Hematopoietic multipotent progenitor cell treated with erythropoietin and hydrocortisone succinate and interleukin-3 and kit ligand, for 4 days (in vitro differentiated cells): ENCODE measurements around the gene CLK2.
"Not testable (repeated sequence)": the region's sequence is repeated elsewhere in the genome, so short reads cannot be mapped to it uniquely, and the experiment has no call there.

Experiments used
- DNase-seq: peaks from one replicate; pipeline ENCODE4 v3.0.0-alpha.2; 2015

CLK2 gene

DNA sequence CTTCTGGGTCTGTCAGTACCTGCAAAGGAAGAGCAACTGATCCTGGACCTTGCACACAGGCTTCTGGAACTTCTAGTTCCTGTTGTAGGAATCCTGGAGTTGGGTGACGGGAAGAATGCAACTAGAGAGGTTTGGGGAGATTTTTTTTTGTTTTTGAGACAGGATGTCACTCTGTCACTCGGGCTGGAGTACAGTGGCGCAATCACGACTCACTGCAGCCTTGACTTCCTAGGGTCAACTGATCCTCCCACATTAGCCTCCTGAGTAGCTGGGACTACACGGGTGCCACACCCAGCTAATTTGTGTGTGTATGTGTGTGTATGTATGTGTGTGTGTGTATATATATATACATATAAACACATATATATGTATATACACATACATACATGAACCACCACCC lies 36.9 kb downstream of the CLK2 start:
- no peak for DNase-seq

DNA sequence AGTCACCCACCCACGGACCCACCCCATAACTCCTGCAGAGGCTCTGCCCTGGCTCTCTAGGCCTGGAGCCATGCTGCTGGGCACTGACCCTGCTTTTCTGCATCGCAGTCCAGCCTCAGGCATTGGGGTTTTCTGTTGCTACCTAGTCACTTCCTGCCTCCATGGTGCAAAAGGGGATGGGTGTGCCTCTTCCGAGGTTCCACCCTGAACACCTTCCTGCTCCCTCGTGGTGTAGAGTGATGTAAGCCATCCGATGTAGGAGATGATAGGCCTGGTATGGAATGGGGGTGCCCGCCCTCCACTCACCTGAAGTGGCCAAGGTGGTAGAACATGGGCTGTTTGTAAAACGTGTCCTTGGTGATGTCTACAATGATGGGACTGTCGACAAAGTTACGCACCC lies 37.9 kb downstream of the CLK2 start:
- not testable (repeated sequence) for DNase-seq

DNA sequence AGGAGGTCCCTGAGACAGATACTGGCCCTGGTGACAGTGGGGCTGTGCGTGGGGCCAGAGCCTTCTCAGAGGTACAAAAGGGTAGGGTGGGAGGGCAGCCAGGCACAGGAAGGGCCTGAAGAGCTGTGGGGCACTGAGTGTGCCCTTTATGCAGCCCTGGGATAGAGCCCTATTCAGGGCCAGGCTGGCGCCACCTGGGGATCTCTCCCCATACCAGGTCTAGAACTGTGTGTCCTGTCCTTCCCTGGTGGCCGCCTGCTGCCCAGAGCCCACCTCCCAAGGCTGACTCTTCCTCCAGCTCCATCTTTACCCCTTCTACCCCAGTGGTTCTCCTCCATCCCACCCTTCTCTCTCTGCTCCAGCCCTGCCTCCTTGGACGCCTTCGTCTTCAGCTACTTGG lies 39.8 kb downstream of the CLK2 start:
- not testable (repeated sequence) for DNase-seq

DNA sequence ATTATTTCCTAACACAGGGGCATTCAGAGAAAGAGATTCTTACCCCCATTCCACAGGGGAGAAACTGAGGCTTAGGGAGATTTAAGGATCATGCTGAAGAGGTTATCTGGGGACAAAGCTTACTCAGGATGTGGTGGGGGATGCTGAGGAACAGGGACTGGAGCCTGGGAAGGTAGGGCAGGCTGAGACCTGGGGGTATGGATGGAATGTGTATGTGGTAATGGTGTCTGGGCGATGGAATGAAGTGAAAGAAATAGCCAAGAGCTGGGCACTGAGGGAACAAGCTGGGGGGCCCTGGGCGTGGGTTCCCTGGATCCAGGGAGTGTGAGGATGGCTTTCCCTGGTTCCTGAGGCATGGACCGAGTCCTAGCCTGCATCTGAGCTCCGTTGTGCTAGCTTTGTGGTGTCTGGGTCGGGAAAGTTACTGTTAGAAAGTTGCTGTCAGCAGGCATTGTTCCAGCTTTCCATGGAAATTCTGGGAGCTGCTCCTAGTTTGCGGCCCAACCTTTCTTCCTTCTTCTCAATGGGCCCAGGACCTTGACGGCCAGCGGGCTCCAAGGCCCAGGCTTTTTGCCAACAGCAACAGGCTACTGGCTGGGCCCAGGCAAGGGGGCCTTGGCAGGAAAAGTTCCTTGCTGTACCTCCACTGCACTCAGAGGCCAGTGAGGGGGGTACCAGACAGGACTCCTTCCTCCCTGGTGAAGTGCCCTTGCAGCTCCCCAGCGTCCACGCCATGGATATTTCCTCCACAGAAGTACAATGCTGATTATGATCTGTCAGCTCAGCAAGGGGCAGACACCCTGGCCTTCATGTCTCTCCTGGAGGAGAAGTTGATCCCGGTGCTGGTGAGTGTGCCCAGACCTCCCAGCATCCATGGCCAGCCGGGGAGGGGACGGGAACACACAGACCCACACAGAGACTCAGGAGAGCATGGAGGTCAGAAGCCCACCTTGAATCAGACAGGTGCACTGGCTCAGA lies 41.0 kb downstream of the CLK2 start:
- DNase-seq, result not testable (repeated sequence)

DNA sequence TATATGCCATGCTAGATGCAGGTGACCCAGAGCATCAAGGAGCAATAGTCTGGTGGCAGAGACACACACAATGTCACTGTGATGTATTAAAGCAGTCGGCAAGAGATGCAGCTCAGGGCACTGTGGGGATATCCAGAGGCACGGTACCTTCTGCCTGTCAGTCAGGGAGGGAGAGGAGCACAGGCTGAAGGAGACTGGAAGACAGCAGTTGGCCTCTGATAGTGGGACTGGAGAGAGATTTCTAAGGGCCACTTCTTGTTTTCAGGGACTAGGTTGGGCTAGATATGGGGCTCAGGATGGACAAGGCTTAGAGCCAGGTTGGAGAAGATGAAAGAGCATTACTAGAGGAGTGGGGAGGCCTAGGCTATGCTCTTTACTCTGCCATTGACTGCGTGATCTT lies 42.0 kb downstream of the CLK2 start:
- not testable (repeated sequence) for DNase-seq

DNA sequence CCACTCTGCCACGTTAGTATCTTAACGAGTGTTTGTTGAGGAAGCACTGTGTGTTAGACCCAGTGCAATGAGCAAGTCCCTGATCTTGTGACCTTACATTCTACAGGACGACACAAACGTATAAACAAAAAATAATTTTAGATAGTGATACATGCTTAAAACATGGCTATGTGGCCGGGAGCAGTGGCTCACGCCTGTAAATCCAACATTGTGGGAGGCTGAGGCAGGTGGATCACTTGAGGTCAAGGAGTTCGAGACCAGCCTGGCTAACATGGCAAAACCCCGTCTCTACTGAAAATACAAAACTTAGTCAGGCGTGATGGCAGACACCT lies 45.2 kb downstream of the CLK2 start:
- DNase-seq, result no peak

DNA sequence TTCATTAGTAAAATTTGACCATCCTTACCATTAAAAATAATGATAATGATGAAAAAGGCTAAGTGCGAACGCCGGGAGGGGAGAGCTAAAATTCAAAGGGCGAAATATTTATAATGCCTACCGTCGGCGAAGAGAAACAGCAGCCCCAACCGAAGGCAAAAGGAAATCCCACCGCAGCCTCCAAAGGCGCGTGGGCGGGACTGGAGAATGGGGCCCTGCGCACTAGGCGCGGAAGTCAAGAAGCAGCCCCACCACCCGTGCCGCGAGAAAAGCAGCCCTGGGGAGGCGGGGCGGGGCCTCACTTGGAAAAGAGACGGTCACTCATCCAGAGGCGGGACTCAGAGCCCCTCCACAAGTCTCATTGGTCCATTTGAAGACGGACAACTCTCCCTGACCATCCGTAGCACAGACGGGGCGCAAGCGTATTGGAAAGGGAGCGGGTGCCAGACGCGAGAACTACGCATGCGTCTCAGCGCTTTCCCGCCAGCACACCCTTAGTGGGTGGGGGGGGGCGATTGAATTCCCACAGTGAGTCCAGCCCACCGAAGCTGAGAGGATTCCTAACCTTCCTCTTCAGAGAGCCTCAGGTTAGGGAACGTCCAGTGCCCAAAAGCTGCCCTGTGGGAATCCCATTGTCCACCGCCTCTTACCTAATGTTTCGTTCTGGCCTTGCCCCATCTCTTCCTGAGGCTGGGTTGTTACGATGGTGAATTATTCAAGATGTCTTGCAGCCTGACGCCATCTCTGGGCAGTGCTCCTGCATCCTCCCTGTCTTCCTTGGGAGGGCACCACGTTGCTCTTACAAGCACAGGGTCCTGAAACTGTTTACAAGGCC lies 45.8 kb downstream of the CLK2 start:
- peak; percentile 100 for DNase-seq

DNA sequence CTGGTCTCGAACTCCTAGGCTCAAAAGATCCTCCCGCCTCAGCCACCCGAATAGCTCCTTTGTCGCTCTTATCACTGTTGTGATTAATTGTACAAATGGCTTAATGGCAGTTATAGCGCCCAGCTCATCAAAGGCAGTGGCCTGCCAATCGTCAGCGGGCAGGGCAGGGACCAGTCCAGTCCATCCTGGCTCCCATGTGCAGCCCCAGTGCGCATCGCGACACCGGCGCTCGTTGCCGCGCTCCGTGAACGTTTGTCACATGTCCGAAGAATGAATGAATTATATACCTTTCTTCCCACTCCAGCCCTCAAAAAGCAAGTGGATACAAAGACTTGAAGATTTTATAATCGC lies 46.4 kb downstream of the CLK2 start:
- peak; percentile 85 for DNase-seq

DNA sequence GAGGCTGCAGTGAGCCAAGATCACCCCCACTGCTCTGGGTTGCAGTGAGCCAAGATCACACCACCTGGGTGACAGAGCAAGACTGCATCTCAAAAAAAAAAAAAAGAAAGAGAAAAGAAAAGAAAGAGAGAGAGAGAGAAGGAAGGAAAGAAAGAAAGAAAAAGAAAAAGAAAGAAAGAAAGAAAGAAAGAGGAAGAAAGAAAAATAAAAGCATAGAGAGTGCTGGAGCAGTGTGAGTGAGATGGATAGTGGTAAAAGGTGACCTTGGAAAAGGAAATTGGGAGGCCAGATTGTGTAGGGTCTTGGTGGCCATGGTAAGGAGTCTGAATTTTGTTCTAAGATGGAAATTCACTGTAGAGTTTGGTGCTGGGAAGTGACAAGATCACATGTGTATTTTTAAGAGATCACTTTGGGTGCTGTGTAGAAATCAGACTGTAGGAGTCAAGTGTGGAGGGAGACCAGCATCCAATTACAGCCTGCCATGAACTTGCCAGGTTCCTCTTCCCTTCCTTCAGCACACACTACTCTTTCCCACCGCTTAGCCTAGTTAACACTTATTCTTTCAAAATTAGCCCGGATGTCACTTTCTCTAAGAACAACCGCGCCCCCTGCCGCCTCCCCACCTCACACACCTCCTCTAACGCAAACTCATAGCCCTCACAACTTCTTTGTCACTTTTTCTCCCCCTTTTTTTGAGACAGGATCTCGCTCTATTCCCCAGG lies 47.0 kb downstream of the CLK2 start:
- peak; percentile 96 for DNase-seq

DNA sequence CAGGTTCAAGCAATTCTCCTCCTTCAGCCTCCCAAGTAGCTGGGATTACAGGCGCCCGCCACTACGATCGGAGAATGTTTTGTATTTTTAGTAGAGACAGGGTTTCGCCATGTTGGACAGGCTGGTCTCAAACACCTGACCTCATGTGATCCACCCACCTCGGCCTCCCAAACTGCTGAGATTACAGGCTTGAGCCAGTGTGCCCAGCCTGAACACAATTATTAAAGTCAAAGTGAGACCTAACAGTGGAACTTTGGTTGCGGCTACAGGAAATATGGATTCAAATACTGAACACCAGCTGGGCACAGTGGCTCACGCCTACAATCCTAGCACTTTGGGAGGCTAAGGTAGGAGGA lies 47.9 kb downstream of the CLK2 start:
- not testable (repeated sequence) for DNase-seq

DNA sequence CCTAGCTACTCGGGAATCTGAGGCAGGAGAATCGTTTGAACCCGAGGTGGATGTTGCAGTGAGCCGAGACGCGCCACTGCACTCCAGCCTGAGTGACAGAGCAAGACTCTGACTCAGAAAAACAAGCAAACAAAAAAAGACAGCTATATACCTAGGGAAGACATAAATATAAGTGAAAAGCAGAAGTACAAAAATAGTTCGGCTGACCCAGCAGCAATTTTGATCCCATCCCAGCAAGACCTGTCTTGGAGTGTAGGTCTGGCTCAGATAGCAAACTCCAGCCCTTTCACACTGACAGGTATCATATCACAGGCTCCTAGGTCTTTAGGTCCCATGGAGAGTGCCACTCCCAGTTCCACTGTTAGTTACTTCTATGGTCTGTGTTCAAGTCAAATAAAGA lies 50.3 kb downstream of the CLK2 start:
- DNase-seq, result no peak

DNA sequence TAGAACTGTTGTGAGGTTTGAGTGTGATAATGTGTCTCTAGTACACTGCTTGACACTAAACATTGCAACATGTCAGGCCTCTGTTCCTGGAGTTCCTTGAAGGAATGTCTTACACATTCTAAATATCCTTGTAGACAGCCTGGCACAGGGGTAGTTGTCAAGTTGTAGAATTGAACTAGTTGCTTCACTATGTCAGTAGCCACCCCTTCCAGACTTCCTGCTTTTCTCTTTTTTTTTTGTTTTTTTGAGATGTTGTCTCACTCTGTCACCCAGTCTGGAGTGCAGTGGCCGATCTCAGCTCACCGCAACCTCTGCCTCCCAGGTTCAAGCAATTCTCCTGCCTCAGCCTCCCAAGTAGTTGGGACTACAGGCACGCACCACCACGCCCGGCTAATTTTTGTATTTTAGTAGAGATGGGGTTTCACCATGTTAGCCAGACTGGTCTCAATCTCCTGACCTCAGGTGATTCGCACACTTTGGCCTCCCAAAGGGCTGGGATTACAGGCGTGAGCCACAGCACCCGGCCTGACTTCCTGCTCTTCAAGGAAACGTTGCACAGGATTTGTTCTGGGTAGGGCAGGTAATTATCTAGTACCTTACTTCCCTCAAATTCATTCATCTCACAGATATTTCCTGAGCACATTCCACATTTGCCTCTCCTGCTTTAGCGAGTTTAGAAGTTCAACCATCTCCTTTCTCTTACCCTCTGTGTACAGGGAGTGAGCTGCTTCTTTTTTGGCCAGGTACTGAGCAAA lies 52.9 kb downstream of the CLK2 start:
- not testable (repeated sequence) for DNase-seq

DNA sequence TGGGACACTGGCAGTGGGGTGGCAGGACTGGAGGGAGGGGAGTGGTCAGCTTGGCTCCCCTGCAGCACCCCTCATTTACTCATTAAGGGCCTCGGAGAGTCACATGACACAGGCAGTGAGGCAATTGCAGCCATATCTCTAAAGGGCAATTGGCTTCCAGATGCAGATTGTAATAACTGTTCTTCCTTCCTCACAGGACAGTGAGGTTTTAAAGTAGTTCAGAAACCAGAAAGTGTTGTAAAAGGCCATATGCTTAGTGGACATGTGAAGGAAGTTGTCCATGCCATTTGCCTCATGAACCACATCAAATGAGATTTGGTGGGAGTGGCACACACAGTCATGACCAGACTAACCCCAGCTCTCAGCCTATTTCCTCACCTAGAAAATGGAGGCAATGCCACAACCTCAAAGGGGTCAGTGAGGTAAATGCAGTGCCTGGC lies 53.7 kb downstream of the CLK2 start:
- peak; percentile 75 for DNase-seq

DNA sequence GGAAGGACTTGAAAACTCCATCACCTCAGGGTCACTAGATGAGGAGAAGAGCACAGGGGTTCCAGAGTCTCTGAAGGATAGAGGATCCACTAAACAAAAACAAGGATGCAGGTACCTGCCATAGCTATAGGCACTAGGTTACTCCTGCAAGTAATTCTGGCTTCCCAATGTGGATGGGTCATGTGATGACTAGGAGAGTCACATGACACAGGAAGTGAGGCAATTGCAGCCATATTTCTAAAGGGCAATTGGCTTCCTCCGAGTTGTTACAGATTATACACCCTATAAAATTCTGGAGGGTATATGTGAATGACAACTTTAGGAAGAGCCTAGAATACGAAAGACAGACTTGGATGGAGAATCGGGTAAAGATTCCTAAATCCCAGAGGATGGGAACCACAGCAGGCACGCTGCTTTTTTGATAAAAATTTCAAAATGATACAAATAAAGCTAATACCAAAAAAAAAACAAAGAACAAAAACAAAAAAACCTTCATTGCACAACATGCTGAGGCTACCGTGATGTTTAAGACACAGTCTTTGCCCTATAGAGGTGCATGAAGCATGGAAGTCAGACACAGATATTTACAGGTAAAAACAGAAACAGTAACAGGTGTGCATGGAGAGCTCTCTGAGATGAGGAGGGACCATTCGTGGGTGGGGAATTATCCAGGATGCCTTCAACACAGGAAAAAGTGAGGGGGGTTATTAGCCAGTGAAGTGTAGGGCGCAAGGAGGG lies 54.3 kb downstream of the CLK2 start:
- DNase-seq, result peak; percentile 80

DNA sequence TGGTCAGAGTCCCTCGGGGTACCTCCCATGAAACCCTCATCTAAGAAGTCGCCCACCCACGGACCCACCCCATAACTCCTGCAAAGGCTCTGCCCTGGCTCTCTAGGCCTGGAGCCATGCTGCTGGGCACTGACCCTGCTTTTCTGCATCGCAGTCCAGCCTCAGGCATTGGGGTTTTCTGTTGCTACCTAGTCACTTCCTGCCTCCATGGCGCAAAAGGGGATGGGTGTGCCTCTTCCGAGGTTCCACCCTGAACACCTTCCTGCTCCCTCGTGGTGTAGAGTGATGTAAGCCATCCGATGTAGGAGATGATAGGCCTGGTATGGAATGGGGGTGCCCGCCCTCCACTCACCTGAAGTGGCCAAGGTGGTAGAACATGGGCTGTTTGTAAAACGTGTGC lies 58.6 kb downstream of the CLK2 start:
- not testable (repeated sequence) for DNase-seq
